ENCODE measurements around the gene SREBF2.

Gene SREBF2

GRCh38 chr22:41875531-41876270 lies 42.8 kb downstream of the SREBF2 start:
- in situ Hi-C loops (cut with HindIII; ENCODE audit: low sequenced_read_pairs) = no loop called here

GRCh38 chr22:41876275-41876674 lies 43.4 kb downstream of the SREBF2 start:
- in situ Hi-C loops (cut with HindIII; ENCODE audit: low sequenced_read_pairs) = no loop called here

GRCh38 chr22:41876675-41877074 lies 43.8 kb downstream of the SREBF2 start:
- in situ Hi-C loops (cut with HindIII; ENCODE audit: low sequenced_read_pairs) = no loop called here

- in situ Hi-C loops (cut with HindIII; ENCODE audit: low sequenced_read_pairs) = loop anchor here (10.0 kb wide), 1 partner anchor 156 kb away; no protein-coding TSS in a partner anchor
These were observed 47.7 kb downstream of the SREBF2 start for GRCh38 chr22:41880653-41881052.

- in situ Hi-C loops (cut with HindIII; ENCODE audit: low sequenced_read_pairs) = loop anchor here (10.0 kb wide), 1 partner anchor 159 kb away; no protein-coding TSS in a partner anchor
These were observed 50.5 kb downstream of the SREBF2 start for GRCh38 chr22:41883400-41883799.

- in situ Hi-C loops (cut with HindIII; ENCODE audit: low sequenced_read_pairs) = loop anchor here (10.0 kb wide), 1 partner anchor 160 kb away; no protein-coding TSS in a partner anchor
These were observed 52.2 kb downstream of the SREBF2 start for GRCh38 chr22:41885116-41885515.

GRCh38 chr22:41885516-41885915 lies 52.6 kb downstream of the SREBF2 start:
- in situ Hi-C loops (cut with HindIII; ENCODE audit: low sequenced_read_pairs) = loop anchor here (10.0 kb wide), 1 partner anchor 161 kb away; no protein-coding TSS in a partner anchor

GRCh38 chr22:41888627-41889200 lies 55.8 kb downstream of the SREBF2 start:
- in situ Hi-C loops (cut with HindIII; ENCODE audit: low sequenced_read_pairs) = loop anchor here (10.0 kb wide), 1 partner anchor 164 kb away; no protein-coding TSS in a partner anchor

- in situ Hi-C loops (cut with HindIII; ENCODE audit: low sequenced_read_pairs) = no loop called here
These were observed 58.5 kb downstream of the SREBF2 start for GRCh38 chr22:41891407-41891806.

- in situ Hi-C loops (cut with HindIII; ENCODE audit: low sequenced_read_pairs) = no loop called here
These were observed 59.8 kb downstream of the SREBF2 start for GRCh38 chr22:41892721-41893120.

- in situ Hi-C loops (cut with HindIII; ENCODE audit: low sequenced_read_pairs) = no loop called here
These were observed 60.9 kb downstream of the SREBF2 start for GRCh38 chr22:41893591-41894375.

- in situ Hi-C loops (cut with HindIII; ENCODE audit: low sequenced_read_pairs) = no loop called here
These were observed 65.7 kb downstream of the SREBF2 start for GRCh38 chr22:41898645-41899044.

- in situ Hi-C loops (cut with HindIII; ENCODE audit: low sequenced_read_pairs) = no loop called here
These were observed 66.2 kb downstream of the SREBF2 start for GRCh38 chr22:41899110-41899509.

GRCh38 chr22:41899992-41900651 lies 67.2 kb downstream of the SREBF2 start:
- in situ Hi-C loops (cut with HindIII; ENCODE audit: low sequenced_read_pairs) = no loop called here

- in situ Hi-C loops (cut with HindIII; ENCODE audit: low sequenced_read_pairs) = no loop called here
These were observed 67.9 kb downstream of the SREBF2 start for GRCh38 chr22:41900652-41901312.

GRCh38 chr22:41902016-41902415 lies 69.1 kb downstream of the SREBF2 start:
- in situ Hi-C loops (cut with HindIII; ENCODE audit: low sequenced_read_pairs) = no loop called here

- in situ Hi-C loops (cut with HindIII; ENCODE audit: low sequenced_read_pairs) = no loop called here
These were observed 70.1 kb downstream of the SREBF2 start for GRCh38 chr22:41902932-41903421.

GRCh38 chr22:41904450-41905410 lies 71.8 kb downstream of the SREBF2 start:
- in situ Hi-C loops (cut with HindIII; ENCODE audit: low sequenced_read_pairs) = no loop called here
